ENCODE results near the gene BCL11B.
A peak's percentile ranks its signal among the peaks of the same experiment; 100 is the strongest.

DNA sequence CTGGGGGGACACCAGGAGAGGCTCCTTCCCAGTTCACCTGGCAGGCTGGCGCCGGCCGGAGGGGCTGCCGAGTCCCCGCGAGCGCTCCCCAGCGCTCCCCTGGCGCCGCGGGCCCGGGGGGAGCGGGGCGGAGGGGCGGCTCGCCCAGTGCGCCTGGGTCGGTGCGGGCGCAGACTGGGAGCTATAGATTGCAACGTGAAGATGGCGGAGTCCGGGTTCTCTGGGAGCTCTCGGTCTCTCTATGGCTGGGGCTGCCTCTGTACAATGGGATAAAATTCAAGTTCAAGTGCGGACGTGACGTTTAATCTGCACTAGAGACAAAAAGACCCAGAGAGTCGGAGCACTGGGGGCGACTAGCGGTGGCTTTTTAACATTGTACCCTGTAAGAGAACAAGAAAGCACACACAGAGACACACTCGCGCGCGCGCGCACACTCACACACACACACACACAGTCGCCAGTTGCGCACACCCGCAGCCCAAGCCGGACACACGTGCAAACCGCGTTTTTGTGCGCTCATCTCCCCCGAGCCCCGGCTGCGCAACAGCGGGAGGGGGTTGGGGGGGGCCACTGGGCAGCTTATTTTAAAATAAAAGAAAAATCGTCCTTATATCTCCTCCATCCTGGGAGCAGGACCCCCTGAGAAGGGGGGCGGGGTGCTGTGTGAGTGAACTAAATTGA, at the start of gene BCL11B:
- TF ChIP-seq, protein P1, sequence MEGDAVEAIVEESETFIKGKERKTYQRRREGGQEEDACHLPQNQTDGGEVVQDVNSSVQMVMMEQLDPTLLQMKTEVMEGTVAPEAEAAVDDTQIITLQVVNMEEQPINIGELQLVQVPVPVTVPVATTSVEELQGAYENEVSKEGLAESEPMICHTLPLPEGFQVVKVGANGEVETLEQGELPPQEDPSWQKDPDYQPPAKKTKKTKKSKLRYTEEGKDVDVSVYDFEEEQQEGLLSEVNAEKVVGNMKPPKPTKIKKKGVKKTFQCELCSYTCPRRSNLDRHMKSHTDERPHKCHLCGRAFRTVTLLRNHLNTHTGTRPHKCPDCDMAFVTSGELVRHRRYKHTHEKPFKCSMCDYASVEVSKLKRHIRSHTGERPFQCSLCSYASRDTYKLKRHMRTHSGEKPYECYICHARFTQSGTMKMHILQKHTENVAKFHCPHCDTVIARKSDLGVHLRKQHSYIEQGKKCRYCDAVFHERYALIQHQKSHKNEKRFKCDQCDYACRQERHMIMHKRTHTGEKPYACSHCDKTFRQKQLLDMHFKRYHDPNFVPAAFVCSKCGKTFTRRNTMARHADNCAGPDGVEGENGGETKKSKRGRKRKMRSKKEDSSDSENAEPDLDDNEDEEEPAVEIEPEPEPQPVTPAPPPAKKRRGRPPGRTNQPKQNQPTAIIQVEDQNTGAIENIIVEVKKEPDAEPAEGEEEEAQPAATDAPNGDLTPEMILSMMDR (IDR thresholded peaks at IDR 0.05), result peak in 2 of 4 experiments; percentile 31
- TF ChIP-seq POLR2A (IDR thresholded peaks at IDR 0.05), result no peak
- no peak for TF ChIP-seq EP300 (IDR thresholded peaks at IDR 0.05)
- no peak for TF ChIP-seq POLR2AphosphoS5 (IDR thresholded peaks at IDR 0.05)

All from gastroesophageal sphincter (tissue), 3 donors.